Neural progenitor cell (in vitro differentiated cells): ENCODE data around the gene NME1. TPM values are rescaled to one million over a fixed set of nuclear protein-coding genes. Genes with fewer than 3 reads are reported as not detected.
A peak's percentile ranks its signal among the peaks of the same experiment; 100 is the strongest.
"Not testable (repeated sequence)": the region's sequence is repeated elsewhere in the genome, so short reads cannot be mapped to it uniquely, and the experiment has no call there.

Source experiments
- DNase-seq: peaks from one replicate; pipeline ENCODE4 v3.0.0-alpha.2; 2016; ENCODE audit warnings: low spot score
- H2AFZ ChIP-seq: fragments of 200-600 bp; sonication (generic); replicated peaks from 2 replicates; pipeline ENCODE4 v1.6.1; 2016; ENCODE audit warnings: antibody characterized with exemption
- H3F3A ChIP-seq: fragments of 200-600 bp; sonication (generic); 2 replicates; pipeline ENCODE4 v1.6.1; 2016; ENCODE audit warnings: antibody characterized with exemption, low read depth
- H3K27ac ChIP-seq: fragments of 200-600 bp; sonication (generic); 2 replicates; pipeline ENCODE4 v1.5.1; 2016; ENCODE audit warnings: mild to moderate bottlenecking
- H3K27me3 ChIP-seq: fragments of 200-600 bp; sonication (generic); 2 replicates; pipeline ENCODE4 v1.6.1; 2016; ENCODE audit warnings: mild to moderate bottlenecking, moderate library complexity
- H3K36me3 ChIP-seq: fragments of 200-600 bp; sonication (generic); 2 replicates; pipeline ENCODE4 v1.5.1; 2016
- H3K4me1 ChIP-seq: fragments of 200-600 bp; sonication (generic); 2 replicates; pipeline ENCODE4 v1.6.1; 2016; ENCODE audit warnings: mixed run types
- H3K4me2 ChIP-seq: fragments of 200-600 bp; sonication (generic); 2 replicates; pipeline ENCODE4 v1.6.1; 2016
- H3K4me3 ChIP-seq: fragments of 200-600 bp; sonication (generic); 2 replicates; pipeline ENCODE4 v1.5.1; 2016
- H3K79me2 ChIP-seq: fragments of 200-600 bp; sonication (generic); 2 replicates; pipeline ENCODE4 v1.6.1; 2016; ENCODE audit warnings: low read depth
- H3K9ac ChIP-seq: fragments of 200-600 bp; sonication (generic); 2 replicates; pipeline ENCODE4 v1.6.1; 2016
- H3K9me3 ChIP-seq: fragments of 200-600 bp; sonication (generic); 2 replicates; pipeline ENCODE4 v1.5.1; 2016; ENCODE audit warnings: low read depth
- H4K20me1 ChIP-seq: fragments of 200-600 bp; sonication (generic); 2 replicates; pipeline ENCODE4 v1.6.1; 2016; ENCODE audit warnings: low read depth
- H3K27ac Mint-ChIP-seq: 3 replicates; pipeline ENCODE4 v1.8.0; 2021; ENCODE audit warnings: mixed read lengths
- H3K27me3 Mint-ChIP-seq: 2 replicates; pipeline ENCODE4 v1.8.0; 2022; ENCODE audit warnings: low read depth, mild to moderate bottlenecking, inconsistent platforms, moderate library complexity, mixed read lengths; ENCODE audit not compliant: insufficient read depth
- H3K36me3 Mint-ChIP-seq: 3 replicates; pipeline ENCODE4 v1.8.0; 2021; ENCODE audit warnings: mixed read lengths
- H3K4me1 Mint-ChIP-seq: 3 replicates; pipeline ENCODE4 v1.8.0; 2021; ENCODE audit warnings: mixed read lengths
- H3K4me3 Mint-ChIP-seq: 3 replicates; pipeline ENCODE4 v1.8.0; 2021; ENCODE audit warnings: mild to moderate bottlenecking, moderate library complexity, mixed read lengths
- H3K9me3 Mint-ChIP-seq: 3 replicates; pipeline ENCODE4 v1.8.0; 2020; ENCODE audit warnings: mixed read lengths
- EZH2 ChIP-seq: fragments of 200-600 bp; sonication (generic); IDR thresholded peaks from 2 replicates; pipeline ENCODE4 v1.6.1; 2017; ENCODE audit warnings: antibody characterized with exemption, mild to moderate bottlenecking, moderate library complexity
- EZH2phosphoT487 ChIP-seq: fragments of 200-600 bp; sonication (generic); IDR thresholded peaks from 2 replicates; pipeline ENCODE4 v1.6.1; 2017; ENCODE audit warnings: antibody characterized with exemption
- total RNA-seq: library from RNA; depleted of rRNA; stranded (reverse); fragments of >200 nt; gene quantifications from 2 replicates; pipeline ENCODE4 v1.2.3, GENCODE V29; 2015; ENCODE audit warnings: low replicate concordance
- TF ChIP-seq, protein P1 (sequence below): fragments of 200-600 bp; sonication (generic); IDR thresholded peaks from 2 replicates; pipeline ENCODE4 v1.5.1; 2017; ENCODE audit warnings: antibody characterized with exemption, mild to moderate bottlenecking

NME1 gene
- total RNA-seq, 1 donor from 2014 or later = 89.5 TPM

DNA sequence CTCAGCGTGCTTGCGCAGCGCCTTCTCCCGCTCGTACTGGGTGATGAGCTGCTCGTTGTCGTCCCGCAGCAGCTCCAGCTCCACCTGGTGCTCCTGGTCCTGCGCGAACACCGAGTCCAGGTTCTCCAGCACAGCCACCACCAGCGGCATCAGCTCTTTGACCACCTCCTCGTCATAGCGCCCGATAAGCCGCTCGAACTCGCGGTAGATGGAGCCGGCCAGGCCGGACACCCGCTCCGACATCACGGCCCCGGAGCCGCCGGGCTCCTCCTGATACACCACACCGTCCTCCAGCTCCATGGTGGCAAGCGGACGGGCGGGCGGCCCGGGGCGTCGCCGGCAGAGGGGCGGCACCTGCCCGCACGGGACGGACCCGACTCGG is 33.0 kb upstream of the NME1 start:
- peaks cover 4% of the 10 kb centered on the region for H3K27me3 Mint-ChIP-seq
- peak overlapping the region; percentile 88 for H3K4me2 ChIP-seq
- H2AFZ ChIP-seq = peak overlapping the region; percentile 89
- peaks cover 5% of the 10 kb centered on the region for H3K4me1 ChIP-seq
- peak overlapping the region; percentile 100 for H3K4me3 ChIP-seq
- H3K4me1 Mint-ChIP-seq = peaks cover 33% of the 10 kb centered on the region
- no peaks in the 10 kb centered on the region for H3K9me3 ChIP-seq
- H4K20me1 ChIP-seq = peaks cover 39% of the 10 kb centered on the region
- no peaks in the 10 kb centered on the region for H3K27me3 ChIP-seq
- no peak for TF ChIP-seq EZH2
- TF ChIP-seq, protein P1, sequence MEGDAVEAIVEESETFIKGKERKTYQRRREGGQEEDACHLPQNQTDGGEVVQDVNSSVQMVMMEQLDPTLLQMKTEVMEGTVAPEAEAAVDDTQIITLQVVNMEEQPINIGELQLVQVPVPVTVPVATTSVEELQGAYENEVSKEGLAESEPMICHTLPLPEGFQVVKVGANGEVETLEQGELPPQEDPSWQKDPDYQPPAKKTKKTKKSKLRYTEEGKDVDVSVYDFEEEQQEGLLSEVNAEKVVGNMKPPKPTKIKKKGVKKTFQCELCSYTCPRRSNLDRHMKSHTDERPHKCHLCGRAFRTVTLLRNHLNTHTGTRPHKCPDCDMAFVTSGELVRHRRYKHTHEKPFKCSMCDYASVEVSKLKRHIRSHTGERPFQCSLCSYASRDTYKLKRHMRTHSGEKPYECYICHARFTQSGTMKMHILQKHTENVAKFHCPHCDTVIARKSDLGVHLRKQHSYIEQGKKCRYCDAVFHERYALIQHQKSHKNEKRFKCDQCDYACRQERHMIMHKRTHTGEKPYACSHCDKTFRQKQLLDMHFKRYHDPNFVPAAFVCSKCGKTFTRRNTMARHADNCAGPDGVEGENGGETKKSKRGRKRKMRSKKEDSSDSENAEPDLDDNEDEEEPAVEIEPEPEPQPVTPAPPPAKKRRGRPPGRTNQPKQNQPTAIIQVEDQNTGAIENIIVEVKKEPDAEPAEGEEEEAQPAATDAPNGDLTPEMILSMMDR = no peak
- no peak for TF ChIP-seq EZH2phosphoT487
- H3F3A ChIP-seq = peaks cover 20% of the 10 kb centered on the region
- peaks cover 48% of the 10 kb centered on the region for H3K79me2 ChIP-seq
- H3K27ac ChIP-seq = peak overlapping the region; percentile 82
- no peaks in the 10 kb centered on the region for H3K36me3 Mint-ChIP-seq
- no peak overlapping the region for H3K27ac Mint-ChIP-seq
- H3K4me3 Mint-ChIP-seq = peak overlapping the region; percentile 95
- DNase-seq = no peak
- no peaks in the 10 kb centered on the region for H3K9me3 Mint-ChIP-seq
- H3K36me3 ChIP-seq = no peaks in the 10 kb centered on the region
- peak overlapping the region; percentile 59 for H3K9ac ChIP-seq

DNA sequence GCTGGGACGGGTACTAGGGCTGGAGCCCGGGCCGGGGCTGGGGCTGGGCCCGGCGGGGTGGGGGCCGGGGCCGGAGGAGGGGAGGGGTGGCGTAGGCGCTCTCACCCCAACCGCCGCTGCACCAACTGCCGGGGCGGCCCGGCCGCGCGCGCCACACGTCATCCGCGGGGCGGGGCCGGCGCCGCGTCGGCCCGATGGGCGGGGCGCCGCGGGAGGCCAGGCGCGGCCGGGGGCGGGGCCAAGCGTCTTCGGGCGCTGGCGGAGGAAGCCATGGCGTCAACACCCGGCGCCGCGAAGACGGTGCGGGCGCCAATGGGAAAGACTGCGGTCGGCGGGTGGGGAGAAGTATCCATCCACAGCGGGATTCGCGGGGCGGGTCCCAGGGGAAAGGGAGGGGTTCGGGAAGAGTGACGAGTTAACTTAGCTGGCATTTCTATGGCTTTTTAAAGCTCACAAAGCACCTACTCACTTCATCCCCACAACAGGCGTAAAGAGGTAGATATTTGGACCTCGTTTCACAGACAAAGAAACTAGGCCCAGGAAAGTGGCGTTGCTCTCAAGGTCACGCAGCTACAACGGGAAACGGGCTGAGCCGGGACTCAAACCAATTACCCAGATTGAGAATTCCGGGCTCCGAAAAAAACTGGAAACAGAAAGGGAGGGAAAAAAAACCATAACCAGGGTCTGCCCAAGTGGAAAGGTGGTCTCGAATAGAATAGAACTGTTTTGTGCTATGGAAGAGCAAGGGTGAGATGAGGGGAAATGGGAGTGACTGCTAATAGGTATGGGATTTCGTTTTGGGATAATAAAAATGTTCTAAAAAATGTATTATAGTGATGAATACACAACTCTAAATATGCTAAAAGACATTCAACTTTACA is 32.4 kb upstream of the NME1 start, which contains the start of gene SPAG9:
Gene SPAG9 (minus strand): TSS at position 130 of the 881 bp plus-strand sequence. CDS start 212 bp downstream, outside the sequence.
- H3K9me3 ChIP-seq = no peaks in the 10 kb centered on the region
- TF ChIP-seq, protein P1 = no peak
- TF ChIP-seq EZH2phosphoT487 (no peak), EZH2 (no peak)
- H3K27ac Mint-ChIP-seq = peak within 1 kb of the TSS; percentile 99
- H3K27me3 ChIP-seq = no peaks in the 10 kb centered on the region
- peak within 1 kb of the TSS; percentile 59 for H3K9ac ChIP-seq
- H3K79me2 ChIP-seq = peaks cover 41% of the 10 kb centered on the region
- DNase-seq = peak; percentile 98
- peak within 1 kb of the TSS; percentile 88 for H3K4me2 ChIP-seq
- peaks cover 33% of the 10 kb centered on the region for H3K4me1 Mint-ChIP-seq
- peaks cover 20% of the 10 kb centered on the region for H3F3A ChIP-seq
- H3K9me3 Mint-ChIP-seq = no peaks in the 10 kb centered on the region
- peak within 1 kb of the TSS; percentile 96 for H2AFZ ChIP-seq
- H3K27me3 Mint-ChIP-seq = peaks cover 4% of the 10 kb centered on the region
- H3K36me3 Mint-ChIP-seq = no peaks in the 10 kb centered on the region
- H3K36me3 ChIP-seq = no peaks in the 10 kb centered on the region
- H4K20me1 ChIP-seq = peaks cover 37% of the 10 kb centered on the region
- H3K4me1 ChIP-seq = peaks cover 5% of the 10 kb centered on the region
- peak within 1 kb of the TSS; percentile 82 for H3K27ac ChIP-seq
- H3K4me3 ChIP-seq = peak within 1 kb of the TSS; percentile 100
- peak within 1 kb of the TSS; percentile 96 for H3K4me3 Mint-ChIP-seq

DNA sequence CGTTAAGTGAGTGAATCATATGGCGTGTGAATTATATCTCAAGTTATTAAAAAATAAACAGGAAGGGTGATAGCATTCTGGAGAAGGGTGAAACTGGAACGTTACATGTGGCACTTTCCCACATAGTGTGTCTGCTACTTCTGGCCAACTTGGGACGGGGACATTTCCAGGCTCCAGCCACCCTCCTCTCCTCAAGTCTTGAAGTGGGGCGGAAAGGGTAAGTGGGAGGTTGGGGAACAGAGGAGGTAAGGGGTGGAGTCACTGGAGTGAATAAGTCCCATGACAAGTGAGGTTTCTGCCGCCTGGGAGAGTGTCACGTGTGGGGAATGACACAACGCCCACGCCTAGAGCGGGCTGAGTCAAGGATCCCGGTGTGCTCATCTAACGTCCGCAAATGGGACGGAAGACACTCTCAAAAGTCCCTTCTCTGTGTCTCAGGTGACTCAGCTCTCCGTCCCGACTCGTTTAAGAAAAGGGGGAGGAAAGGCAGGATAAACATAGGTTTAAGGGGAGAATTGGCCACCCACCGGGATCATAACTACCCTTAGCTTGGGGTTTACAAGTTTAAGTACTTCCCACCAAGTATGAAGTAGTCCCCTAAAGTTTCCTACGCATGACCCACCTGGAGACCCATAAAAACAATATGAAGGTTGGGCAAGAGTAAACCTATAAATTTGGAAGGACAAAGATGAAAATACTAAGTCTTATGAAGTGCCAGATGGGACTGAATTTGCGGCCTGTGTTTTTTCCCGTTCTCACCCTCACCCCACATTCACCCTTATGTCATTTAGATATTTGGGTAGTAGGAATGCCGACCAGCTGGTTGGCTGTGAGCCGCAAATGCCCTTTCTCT is 31.5 kb upstream of the NME1 start:
- Histone ChIP-seq H2AFZ (peak overlapping the region; percentile 96), H3K4me1 (peaks cover 5% of the 10 kb centered on the region), H3K9me3 (no peaks in the 10 kb centered on the region), H3F3A (peaks cover 20% of the 10 kb centered on the region), H3K79me2 (peaks cover 33% of the 10 kb centered on the region), H3K4me3 (peak overlapping the region; percentile 100), H3K27me3 (no peaks in the 10 kb centered on the region), H3K4me2 (peak overlapping the region; percentile 78), H4K20me1 (peaks cover 31% of the 10 kb centered on the region), H3K27ac (no peak overlapping the region), H3K9ac (no peak overlapping the region), H3K36me3 (no peaks in the 10 kb centered on the region)
- peak overlapping the region; percentile 96 for H3K4me3 Mint-ChIP-seq
- H3K27me3 Mint-ChIP-seq = peaks cover 4% of the 10 kb centered on the region
- DNase-seq = peak; percentile 68
- no peak for TF ChIP-seq EZH2
- TF ChIP-seq, protein P1 = no peak
- no peak for TF ChIP-seq EZH2phosphoT487
- peaks cover 33% of the 10 kb centered on the region for H3K4me1 Mint-ChIP-seq
- H3K36me3 Mint-ChIP-seq = no peaks in the 10 kb centered on the region
- no peaks in the 10 kb centered on the region for H3K9me3 Mint-ChIP-seq
- H3K27ac Mint-ChIP-seq = peak overlapping the region; percentile 99

DNA sequence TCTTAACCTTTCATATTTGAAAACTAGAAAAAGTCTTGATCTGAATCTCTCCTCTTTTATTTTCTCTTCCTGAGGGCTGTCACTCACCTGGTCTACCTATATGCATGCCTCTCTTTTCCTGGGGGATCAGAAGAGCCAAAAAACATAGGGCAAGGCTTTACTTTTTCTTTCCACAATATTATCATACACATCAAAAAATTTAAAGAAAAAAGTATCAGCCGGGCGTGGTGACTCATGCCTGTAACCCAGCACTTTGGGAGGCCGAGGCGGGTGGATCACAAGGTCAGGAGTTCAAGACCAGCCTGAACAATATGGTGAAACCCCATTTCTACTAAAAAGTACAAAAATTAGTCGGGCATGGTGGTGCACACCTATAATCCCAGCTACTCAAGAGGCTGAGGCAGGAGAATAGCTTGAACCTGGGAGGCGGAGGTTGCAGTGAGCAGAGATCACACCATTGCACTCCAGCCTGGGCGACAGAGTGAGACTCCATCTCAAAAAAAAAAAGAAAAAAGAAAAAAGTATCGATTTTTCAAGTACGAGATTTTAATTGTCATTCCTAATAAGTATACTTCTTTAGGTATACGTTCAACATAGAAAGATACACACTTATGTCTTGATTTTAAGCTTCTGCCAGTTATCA is 30.8 kb upstream of the NME1 start:
- H3K4me3 ChIP-seq, H3K4me2 ChIP-seq, H3K9me3 Mint-ChIP-seq, H3K36me3 Mint-ChIP-seq, H3K27me3 Mint-ChIP-seq, H3K27ac Mint-ChIP-seq, H3K9ac ChIP-seq, H3K27ac ChIP-seq, DNase-seq, H3K36me3 ChIP-seq, H3K9me3 ChIP-seq, H3K4me1 ChIP-seq, H3K27me3 ChIP-seq: not testable (repeated sequence)
- H3F3A ChIP-seq = peaks cover 20% of the 10 kb centered on the region
- peak overlapping the region; percentile 96 for H3K4me3 Mint-ChIP-seq
- peak overlapping the region; percentile 96 for H2AFZ ChIP-seq
- peaks cover 33% of the 10 kb centered on the region for H3K4me1 Mint-ChIP-seq
- peaks cover 25% of the 10 kb centered on the region for H3K79me2 ChIP-seq
- H4K20me1 ChIP-seq = peaks cover 29% of the 10 kb centered on the region
